ENCODE measurements around the gene TCOF1. TPM values are rescaled to one million over a fixed set of nuclear protein-coding genes. Genes with fewer than 3 reads are reported as not detected.
"Not testable (repeated sequence)": the region's sequence is repeated elsewhere in the genome, so short reads cannot be mapped to it uniquely, and the experiment has no call there.

The TCOF1 gene
- total RNA-seq, 1 donor from 2014 or later = 33.2 TPM

DNA sequence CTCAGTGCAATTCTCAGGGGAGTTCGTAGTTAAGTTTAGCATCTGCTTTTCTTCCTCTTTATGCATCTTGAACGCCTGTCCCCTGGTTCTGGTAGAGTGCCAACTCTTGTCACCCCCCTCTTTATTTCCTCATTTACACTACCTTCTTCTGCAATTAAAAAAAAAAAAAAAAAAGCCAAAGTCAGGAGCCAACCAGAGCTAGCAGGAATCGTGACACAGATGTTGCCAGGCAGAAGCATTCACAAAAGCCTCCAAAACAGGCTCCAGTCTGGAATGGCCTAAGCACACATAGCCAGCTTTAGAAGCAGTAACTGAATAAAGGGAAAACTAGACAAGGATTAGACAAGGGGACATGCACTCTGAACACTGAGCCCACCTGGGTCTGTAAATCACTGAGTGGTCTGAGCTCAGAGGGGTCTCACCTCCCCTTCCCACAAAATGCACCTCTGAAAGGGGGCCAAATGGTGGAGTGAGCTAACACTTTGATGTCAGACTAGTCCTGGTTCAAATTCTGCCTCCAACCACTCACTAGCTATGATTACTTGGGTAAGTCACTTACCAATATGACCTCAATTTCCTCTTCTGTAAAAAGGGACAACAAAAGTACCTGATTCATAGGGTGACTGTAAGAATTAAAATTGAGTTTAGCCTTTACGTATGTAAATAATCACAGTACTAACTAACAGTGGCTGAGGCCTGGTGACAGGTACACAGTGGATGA is 53.2 kb downstream of the TCOF1 start:
- Histone ChIP-seq H3K4me3 (ENCODE audit: low read depth, low read length) (no peak overlapping the region), H3K36me3 (ENCODE audit: control insufficient read depth, insufficient read depth, low read length) (no peaks in the 10 kb centered on the region), H3K27me3 (ENCODE audit: control insufficient read depth, insufficient read depth, low read length) (no peaks in the 10 kb centered on the region)
- TF ChIP-seq, protein P1, sequence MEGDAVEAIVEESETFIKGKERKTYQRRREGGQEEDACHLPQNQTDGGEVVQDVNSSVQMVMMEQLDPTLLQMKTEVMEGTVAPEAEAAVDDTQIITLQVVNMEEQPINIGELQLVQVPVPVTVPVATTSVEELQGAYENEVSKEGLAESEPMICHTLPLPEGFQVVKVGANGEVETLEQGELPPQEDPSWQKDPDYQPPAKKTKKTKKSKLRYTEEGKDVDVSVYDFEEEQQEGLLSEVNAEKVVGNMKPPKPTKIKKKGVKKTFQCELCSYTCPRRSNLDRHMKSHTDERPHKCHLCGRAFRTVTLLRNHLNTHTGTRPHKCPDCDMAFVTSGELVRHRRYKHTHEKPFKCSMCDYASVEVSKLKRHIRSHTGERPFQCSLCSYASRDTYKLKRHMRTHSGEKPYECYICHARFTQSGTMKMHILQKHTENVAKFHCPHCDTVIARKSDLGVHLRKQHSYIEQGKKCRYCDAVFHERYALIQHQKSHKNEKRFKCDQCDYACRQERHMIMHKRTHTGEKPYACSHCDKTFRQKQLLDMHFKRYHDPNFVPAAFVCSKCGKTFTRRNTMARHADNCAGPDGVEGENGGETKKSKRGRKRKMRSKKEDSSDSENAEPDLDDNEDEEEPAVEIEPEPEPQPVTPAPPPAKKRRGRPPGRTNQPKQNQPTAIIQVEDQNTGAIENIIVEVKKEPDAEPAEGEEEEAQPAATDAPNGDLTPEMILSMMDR (IDR thresholded peaks at IDR 0.05; ENCODE audit: insufficient read depth, low read length, poor library complexity, severe bottlenecking) = no peak
- peak; percentile 50 for DNase-seq (ENCODE audit: low read depth)

GRCh38 chr5:150411245-150411979 is 53.9 kb downstream of the TCOF1 start:
- no peak for DNase-seq (ENCODE audit: low read depth)
- TF ChIP-seq, protein P1 (IDR thresholded peaks at IDR 0.05; ENCODE audit: insufficient read depth, low read length, poor library complexity, severe bottlenecking) = no peak
- Histone ChIP-seq H3K27me3 (ENCODE audit: control insufficient read depth, insufficient read depth, low read length) (no peaks in the 10 kb centered on the region), H3K4me3 (ENCODE audit: low read depth, low read length) (no peak overlapping the region), H3K36me3 (ENCODE audit: control insufficient read depth, insufficient read depth, low read length) (no peaks in the 10 kb centered on the region)

DNA sequence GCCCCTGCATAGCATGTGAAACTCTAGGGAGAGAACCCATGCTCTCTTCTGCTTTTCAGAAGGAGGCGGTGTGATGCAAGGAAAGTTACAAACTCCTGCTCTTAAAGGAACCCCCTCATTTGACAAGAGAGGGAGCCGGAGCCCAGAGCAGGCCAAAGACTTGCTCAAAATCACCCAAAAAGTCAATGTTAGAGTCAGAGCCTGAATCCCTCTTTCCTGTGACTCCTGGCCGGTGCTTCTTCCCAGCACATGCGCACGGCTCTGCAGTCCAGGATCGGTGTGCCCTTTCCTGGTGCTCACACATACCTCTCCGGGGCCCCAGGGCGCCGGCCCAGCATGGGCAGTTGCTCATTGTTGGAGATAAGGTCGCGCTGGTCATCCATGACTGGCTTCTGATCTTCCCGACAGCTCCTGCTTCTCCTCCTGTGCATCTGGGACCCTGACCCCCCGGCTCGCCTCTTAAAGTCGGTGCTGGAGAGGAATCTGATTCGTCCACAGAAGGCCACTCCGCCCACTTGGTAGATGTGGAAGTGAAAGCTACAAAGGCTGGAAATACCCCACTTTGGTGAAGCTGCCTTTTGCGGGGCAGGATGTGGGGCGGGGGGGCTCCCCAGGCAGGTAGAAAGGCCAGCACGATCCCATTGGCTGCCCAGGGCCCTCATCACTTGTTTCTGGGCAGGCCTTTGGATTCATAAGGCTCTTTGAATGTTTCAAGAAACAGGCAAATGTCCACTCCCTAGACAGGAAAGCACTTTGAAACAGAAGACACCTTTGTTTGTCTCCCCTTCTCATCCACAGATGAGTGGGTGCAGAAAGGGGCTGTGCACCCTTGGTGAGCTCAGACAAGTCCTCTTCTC is 55.0 kb downstream of the TCOF1 start, which contains the start of gene CD74:
Gene CD74 (minus strand): TSS at position 592 of the 857 bp plus-strand sequence. CDS start 161 bp downstream, at position 431.
- Histone ChIP-seq H3K36me3 (ENCODE audit: control insufficient read depth, insufficient read depth, low read length) (no peaks in the 10 kb centered on the region), H3K4me3 (ENCODE audit: low read depth, low read length) (peak within 1 kb of the TSS; percentile 33), H3K27me3 (ENCODE audit: control insufficient read depth, insufficient read depth, low read length) (no peaks in the 10 kb centered on the region)
- TF ChIP-seq, protein P1 (IDR thresholded peaks at IDR 0.05; ENCODE audit: insufficient read depth, low read length, poor library complexity, severe bottlenecking) = no peak
- DNase-seq (ENCODE audit: low read depth) = peak; percentile 66

GRCh38 chr5:150413176-150413901 is 55.8 kb downstream of the TCOF1 start:
- H3K27me3 ChIP-seq (ENCODE audit: control insufficient read depth, insufficient read depth, low read length) = no peaks in the 10 kb centered on the region

GRCh38 chr5:150413902-150414790 is 56.6 kb downstream of the TCOF1 start:
- H3K27me3 ChIP-seq (ENCODE audit: control insufficient read depth, insufficient read depth, low read length); H3K36me3 ChIP-seq (ENCODE audit: control insufficient read depth, insufficient read depth, low read length); DNase-seq (ENCODE audit: low read depth); H3K4me3 ChIP-seq (ENCODE audit: low read depth, low read length): not testable (repeated sequence)

More at GRCh38 chr5:150413176-150413901, 55.8 kb downstream of the TCOF1 start:
- DNase-seq (ENCODE audit: low read depth) = no peak
- TF ChIP-seq, protein P1 (IDR thresholded peaks at IDR 0.05; ENCODE audit: insufficient read depth, low read length, poor library complexity, severe bottlenecking) = no peak
- Histone ChIP-seq H3K36me3 (ENCODE audit: control insufficient read depth, insufficient read depth, low read length) (no peaks in the 10 kb centered on the region), H3K4me3 (ENCODE audit: low read depth, low read length) (peak overlapping the region; percentile 33)

Measured in kidney epithelial cell (primary cell).